G401.6 (cell line): ENCODE data around the gene ZNF385B.

Experiments used
- FAIRE-seq: peaks from 2 replicates; lab custom pipeline; 2012; peaks lifted over from hg19 to GRCh38; lab: Jason Lieb, UNC

Gene ZNF385B

DNA sequence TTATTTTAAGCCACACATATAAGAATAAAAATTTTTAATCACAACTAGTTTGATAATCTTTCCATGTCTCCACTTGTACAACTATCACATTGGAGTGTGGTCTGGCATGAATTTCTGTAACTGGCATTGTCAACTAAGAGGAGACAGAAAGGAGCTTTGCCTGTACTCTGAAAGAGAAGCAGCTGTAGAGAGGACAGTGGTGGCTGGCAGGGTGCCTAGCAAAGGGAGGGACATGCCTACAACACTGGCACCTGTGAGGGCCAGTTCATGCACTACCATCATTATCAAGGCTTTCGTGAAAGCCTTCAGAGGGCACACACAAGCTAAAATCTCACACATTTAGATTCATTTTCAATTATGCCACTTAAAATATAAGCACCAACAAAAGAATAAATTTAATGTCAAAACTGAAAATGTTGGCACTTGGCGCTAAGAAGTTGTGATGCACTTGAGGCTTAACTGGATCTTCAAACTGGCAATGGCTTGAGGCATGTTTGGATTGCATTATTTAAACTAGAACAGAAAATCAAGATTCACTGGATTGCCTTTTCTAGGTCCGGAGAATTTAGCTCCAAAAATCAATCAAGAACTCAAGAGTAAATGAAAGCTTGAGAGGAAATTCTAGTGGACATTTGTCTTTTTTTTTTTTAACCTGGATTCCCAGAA lies 238.6 kb downstream of the ZNF385B start:
- no peak for FAIRE-seq

DNA sequence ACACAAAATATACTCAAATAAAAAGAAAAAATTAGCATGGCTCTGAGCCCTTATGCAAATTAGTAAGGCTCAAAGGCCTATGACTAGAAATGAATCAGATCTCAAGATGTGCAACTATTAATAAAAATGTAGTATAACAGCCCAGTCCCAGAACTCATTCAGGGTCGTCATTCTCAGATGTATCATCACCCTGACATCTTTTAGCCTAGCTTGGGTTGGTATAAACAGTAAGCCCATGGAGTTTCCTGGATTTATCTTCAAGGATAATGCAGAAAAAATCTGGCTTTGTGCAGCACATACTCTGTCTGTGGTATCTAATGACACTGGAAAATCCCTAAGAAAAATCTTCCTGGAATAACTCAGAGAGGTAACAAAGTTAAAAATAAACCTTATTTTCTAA lies 239.3 kb downstream of the ZNF385B start:
- no peak for FAIRE-seq

DNA sequence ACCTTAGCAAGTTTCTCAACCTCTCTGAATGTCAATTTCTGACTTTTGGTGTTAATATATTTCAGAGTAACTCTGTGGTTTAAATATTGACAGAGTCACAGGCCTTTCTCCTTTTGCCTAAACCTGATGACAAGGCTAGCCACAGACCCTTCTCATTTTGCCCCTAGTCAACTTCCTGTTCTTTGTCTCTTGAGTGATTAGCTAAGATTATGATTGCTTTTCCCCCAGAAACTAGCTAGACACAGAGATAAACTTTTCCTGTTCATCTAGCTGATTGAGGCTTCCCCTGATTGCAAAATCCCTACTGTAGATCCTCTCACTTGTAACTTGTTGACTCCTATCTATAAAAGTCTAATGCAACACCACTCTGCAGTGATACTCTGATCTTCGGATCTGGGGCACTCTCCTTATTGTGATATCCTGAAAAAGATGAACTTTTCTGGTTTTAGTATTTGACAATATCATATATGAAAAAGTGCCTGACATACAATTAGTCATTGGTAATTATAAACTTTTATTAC lies 241.4 kb downstream of the ZNF385B start:
- FAIRE-seq, result no peak

DNA sequence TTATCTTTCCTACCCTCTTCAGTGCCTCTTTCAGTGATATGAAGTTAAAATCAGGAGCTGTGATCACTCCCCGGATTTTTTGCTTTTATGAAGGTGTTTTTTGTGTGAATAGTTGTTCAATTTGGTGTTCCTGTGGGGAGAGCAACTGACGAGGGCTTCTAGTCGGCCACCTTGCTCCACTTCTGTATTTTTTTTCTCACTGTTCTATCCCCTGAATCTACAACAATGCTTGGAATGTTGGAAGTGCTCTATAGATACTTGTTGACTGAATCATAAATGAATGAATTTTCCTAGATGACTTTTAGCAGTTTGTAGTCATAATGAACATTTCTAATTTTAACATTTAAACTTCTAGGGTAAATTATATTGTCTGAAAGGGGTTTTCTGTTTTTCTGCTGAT lies 247.3 kb downstream of the ZNF385B start:
- FAIRE-seq, result no peak

DNA sequence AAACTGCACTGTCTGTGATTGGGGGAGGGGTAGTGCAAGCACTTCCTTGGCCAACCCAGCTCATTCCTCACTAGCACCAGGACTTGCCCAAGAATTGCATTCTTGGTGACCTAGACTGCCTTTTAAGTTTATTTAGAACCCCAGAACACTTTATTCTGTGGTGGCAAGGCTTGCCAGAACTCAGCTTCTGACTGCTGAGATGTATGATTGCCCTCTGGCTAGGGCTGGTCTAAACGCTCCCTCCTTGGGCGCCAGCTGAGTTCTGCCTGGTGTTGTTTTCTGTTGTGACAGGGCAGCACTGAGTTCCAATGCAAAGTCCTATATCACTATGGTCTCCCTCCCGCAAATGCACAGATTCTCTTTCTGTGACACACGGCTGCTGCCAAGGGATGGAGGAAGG lies 247.7 kb downstream of the ZNF385B start:
- FAIRE-seq, result no peak

DNA sequence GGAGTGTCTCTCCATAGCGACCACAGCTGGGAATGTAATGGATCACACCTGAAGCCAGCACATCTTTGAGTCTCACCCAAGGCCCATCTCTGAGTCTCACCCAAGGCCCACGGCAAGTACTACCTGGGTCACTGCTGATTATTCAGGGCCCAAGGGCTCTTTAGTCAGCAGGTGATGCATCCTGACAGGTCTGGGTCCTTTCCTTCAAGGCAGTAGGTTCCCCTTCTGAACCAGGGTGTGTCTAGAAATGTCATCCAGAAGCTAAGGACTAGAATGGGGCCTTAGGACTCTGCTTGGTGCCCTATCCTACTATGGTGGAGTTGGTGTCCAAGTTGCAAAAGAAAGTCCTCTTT lies 248.1 kb downstream of the ZNF385B start:
- no peak for FAIRE-seq

DNA sequence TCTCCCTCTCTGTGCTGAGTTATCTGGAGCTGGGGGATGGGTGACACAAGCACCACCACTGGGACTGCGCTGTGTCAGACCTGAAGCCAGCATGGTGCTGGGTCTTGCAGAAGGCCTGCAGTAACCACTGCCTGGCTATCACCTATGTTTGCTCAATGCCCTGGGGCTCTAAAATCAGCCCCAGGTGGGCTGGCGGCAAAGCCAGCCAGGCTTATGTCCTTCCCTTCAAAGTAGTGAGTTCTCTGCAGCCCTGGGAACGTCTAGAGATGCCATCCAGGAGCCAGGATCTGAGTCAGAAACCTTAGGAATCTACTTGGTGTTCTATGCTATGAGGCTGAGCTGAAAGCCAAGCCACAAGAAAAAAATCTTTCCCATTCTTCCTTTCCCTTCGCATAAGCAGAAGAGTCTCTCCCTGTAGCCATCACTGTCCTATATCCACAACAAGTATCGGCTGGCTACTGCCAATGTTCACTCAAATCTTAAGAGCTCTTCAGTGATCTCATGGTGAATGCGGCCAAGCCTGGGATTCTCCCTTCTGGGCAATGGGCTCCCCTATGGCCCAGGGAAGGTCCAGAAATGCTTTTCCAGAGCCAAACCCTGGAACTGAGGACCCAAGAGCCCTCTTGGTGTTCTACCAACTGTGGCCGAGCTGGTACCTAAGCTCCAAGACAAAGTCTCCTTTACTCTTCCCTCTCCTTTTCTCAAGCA lies 248.7 kb downstream of the ZNF385B start:
- FAIRE-seq, result no peak

DNA sequence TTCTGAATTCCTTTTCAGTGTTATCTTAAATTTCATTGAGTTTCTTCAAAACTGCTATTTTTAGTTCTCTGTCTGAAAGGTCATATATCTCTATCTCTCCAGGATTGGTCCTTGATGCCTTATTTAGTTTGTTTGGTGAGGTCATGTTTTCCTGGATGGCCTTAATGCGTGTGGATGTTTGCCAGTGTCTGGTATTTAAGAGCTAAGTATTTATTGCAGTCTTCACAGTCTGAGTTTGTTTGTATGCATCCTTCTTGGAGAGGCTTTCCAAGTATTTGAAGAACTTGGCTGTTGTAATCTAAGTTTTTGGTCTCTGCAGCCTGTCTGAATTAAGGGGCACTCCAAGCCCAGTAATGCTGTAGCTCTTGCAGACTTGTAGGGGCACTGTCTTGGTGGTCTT lies 249.3 kb downstream of the ZNF385B start:
- no peak for FAIRE-seq

DNA sequence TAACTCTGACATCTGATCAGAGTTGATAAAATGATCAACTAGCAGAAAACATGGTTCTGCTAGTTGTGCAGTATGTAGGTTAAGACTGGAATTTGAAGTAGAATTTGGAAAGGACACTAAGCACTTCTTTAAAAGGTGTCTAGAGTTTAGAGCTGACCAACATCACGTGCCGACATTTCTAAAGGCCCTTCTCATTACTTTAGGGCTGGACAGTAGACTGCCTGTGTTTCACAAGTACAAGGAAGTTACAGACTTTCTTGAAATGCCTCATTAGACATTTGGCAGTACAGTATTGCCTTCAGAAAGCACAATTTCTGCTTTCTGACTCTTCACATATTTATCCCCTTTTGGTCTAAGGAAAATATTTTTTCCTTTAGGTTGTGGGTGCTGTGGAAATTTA lies 255.3 kb downstream of the ZNF385B start:
- FAIRE-seq, result no peak

DNA sequence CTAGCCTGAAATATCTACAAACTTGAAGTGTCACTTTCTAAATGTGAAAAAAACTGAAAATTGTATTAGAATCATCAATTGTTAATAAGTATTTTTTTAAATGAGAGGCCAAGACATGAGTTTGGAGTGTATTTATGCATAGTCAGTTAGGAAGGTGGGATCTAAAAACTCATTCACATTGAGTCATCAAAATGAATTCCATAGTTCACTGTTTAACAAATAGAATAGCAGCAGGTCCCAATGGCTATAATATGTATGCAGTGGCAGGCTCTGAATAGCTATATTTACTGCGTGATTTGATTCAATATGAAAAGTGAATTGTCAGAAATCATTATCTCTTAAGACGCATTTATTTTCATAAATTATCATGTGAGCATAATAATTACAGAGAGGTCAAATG lies 256.1 kb downstream of the ZNF385B start:
- no peak for FAIRE-seq

DNA sequence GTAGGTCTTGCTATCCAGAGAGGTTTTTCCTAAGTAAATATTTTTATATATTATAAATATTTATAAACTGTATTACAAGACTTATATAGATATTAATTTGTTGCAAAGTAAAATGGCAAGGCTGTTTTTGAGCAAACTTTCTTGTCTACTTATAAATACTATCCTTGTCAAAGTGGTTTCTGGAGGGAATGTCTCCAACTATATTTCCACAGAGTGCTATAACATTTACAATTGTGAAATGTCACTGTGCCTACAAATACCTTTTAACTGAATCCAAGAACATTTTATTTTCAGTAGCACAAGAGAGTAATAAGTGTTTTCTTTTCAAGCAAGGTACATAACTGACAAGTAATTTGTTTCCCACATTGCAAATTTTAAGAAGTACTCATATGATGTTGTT lies 256.8 kb downstream of the ZNF385B start:
- FAIRE-seq, result no peak

DNA sequence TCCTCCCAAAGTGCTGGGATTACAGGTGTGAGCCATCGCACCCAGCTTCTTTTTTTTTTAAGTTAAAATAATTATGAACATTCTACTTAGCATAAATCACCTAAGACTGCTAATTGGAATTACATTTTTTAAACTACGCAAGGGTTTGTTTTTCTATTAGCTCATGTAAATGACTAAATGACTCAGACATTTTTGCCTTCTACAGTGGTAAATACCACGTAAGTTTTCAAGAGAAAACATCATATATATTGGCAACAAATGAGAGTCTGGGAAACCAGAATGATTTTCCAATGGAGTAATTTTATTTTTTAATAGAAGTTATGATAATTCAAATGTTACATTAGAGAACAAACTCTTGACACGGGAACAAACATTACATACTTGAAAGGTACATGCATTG lies 259.0 kb downstream of the ZNF385B start:
- FAIRE-seq, result no peak

DNA sequence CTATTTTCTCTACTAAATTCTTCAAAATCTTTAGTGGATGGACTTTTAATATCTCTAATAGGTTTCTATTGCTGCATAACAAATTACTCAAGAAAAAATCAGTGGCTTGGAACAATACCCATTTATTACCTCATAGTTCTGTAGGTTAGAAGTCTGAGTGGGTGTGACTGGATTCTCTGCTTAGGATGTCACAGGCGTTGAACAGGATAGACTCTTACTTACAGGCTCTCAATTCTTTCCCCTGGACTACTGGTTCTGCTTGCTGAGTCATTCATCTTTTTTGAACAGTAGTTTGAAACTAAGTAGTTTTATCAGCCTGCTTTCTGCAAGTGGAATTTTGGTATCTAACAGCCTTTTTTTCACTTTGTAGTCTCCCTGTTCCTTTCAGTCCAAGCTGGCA lies 265.4 kb downstream of the ZNF385B start:
- no peak for FAIRE-seq

DNA sequence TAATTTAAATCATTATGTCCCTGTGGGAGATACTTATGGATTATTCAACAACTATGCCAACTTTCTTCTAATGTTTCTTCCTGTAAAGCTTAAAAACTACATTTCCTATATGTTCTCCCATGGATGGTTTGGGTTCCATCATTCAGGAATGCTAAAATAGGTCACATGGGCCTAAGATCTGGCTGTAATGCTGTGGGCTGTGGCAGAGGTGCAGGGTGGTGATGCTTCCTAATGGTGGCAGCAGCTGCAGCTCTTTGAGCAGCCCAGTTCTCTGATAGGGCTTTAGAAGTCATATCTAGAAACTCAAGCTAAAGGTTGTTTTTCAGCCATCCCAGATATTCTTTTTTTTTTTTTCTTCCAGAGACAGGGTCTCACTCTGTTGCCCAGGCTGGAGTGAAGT lies 266.1 kb downstream of the ZNF385B start:
- no peak for FAIRE-seq

DNA sequence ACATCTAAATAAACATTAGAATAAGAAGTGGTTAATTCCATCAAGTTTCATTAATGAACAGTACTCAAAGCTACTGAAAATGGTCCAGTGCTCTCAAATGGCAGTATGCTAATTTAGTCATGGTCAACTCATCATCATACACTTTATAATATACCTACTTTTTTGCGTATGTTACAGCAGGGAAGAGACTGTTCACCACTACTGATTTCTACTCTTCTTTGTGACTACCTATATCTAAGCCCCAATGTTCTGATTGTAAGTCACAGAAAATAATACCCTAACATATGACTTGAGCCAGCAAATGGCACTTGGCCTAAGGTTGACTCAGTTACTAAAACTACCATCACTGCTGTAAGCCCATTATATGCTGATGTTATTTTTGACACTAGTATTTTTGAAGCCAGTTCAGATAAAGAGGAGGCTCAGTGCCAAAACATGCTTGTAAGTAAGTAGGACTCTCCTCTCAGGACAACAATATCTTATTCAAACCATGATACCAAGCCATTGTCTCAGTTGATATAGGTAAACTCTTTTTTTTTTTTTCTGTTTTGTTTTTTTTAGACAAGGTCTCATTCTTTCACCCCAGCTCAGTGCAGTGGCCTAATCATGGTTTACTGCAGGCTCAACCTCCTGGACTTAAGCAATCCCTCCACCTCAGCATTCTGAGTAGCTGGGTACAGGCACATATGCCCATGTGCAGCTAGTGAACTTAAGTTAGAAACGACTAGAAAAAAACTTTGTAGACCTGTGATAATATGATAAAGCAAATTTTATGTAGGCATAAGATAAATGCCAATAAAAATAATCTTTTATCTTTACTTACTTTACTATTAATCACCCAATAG lies 266.9 kb downstream of the ZNF385B start:
- FAIRE-seq, result no peak

DNA sequence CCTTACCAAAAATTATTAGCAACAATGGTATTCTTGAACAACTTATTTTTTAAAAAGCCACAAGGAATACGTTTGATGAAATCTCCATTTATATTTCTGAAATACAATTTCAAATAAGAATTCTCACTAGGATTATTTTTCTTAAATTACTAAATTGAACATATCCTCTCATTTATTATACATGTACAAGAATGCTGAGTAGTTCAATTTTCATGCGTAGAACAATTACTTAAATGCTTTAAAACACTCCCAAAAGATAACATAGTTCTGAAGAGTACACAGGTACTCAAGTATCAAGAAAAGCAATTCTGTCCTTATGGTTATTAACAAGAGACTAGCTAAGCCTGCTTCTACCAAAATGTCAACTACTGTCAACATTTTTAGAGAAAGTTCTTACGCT lies 268.1 kb downstream of the ZNF385B start:
- FAIRE-seq, result no peak

DNA sequence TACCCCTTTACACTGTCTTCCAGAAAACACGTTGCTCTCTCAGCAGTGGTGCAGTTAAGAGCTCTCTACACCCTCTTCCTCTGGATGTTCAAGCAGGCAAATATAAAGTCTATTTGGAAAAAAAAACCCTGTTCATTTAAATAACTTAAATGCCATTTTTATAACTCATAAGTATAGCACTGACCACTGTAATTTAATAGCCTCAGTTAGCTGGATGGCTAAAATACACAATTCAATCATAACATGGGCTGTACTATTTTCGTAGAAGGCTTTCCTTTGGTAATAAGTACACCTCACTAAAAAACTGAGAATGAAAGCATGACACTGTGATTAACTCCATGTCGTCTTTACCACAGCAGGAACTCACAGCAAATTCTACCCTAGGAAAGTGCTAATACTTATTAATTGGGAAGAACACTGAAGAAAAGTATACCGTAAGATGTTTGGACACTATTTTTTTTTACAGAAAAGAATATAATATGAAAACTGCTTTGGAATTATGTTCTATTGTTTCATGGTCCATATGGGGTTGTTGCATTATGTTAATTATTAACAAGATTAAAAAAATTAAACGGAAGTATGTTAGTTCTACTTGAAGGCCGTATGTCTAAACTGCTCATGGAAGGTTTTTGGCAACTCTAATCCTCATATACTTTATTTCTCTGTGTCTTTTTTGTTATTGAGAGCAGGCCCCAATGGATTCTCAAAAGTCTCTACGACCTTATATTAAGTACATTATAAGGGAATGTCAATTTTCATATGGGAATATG lies 269.1 kb downstream of the ZNF385B start:
- FAIRE-seq, result no peak

DNA sequence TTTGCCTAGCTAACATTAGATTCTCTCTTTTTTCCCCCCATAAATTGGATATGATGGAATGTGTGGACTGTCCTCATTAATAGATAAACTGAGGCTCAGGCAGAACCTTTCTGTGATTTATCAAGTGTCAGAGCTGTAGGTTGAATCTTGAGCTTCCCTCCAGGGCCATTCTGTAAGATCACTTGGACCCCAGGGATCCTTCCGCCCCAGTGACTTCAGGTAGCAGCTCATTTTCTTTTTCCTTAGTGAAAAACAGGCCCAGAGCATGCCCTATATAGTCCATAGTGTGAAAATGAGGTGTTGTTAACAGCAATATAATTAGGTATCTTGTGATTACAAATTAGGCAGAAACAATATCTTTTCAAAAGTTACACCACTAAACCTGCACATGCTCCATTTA lies 269.7 kb downstream of the ZNF385B start:
- no peak for FAIRE-seq

DNA sequence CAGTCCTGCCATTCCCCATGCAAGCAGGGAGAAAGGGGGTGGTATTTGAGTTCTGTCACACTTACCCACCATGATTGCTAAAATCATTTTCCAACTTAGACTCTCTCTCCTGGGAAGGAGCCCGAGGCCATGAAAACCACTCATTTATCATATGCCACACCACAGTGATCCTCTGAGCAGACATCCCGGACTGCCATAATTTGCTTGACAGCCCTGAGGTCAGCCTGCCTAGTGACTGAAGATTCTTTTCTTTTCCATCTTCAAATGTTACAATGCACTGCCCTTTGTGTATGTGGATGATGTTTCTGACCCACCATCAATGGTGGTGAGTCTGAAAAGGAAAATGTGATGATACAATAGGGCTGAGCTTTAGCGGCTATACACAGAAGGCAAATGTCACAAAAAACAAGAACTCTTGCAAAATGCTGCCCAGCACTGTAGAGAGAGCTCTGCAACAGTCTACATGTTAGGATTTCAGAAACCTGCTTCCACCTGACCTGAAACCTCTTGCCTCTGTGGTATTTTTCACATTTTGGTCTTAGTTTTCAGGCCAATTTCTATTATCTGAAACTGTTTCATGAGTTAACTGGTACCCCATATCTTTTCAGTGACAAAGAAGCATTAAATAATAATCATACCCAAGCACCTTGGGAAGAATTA lies 272.8 kb downstream of the ZNF385B start:
- no peak for FAIRE-seq

DNA sequence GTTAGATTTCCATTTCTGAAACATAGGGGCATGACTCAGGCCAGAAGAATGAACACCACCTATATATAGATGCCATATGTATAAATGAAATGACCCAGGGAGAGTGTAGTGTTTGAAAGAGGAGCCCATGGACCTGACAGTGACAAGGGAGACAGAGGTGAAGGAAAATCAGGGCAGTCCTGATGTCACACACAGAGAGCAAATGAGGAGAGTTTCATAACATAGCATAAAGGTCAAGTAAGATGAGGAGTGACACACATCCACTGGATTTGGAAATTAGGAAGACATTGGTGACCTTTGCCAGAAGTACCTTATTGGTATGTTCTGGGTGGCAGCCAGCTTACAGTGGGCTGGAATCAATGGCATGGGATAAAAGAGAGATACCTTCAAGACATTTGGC lies 276.7 kb downstream of the ZNF385B start:
- FAIRE-seq, result no peak

DNA sequence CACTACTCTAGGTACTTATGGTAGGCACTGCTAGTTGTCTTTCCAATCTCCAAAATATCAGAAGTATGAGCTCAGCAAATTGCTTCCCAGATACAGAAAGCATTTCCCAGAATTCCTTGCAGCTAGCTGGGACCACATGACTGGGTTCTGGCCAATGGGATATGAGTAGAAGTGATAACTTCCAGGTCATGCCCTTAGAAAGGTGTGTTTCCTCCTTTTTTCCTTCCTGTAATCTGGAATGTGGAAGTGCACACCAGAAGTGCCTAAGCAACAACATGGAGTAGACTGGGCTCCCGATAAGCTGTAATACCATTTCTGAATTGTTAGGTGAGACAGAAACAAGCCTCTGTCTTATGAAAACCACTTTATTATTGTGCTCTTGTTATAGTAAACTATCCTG lies 279.8 kb downstream of the ZNF385B start:
- no peak for FAIRE-seq
